ENCODE results near the gene DDX47.
"Not testable (repeated sequence)": the region's sequence is repeated elsewhere in the genome, so short reads cannot be mapped to it uniquely, and the experiment has no call there.

The DDX47 gene

GRCh38 chr12:12798480-12798879 lies 14.7 kb upstream of the DDX47 start:
- DNase-seq = no peak

- no peak for DNase-seq
Observed at GRCh38 chr12:12799163-12799920, 13.8 kb upstream of the DDX47 start.

- no peak for DNase-seq
Observed at GRCh38 chr12:12800406-12801180, 12.6 kb upstream of the DDX47 start.

- not testable (repeated sequence) for DNase-seq
Observed at GRCh38 chr12:12801656-12802055, 11.5 kb upstream of the DDX47 start.

- DNase-seq = peak; percentile 73
Observed at GRCh38 chr12:12803186-12803585, 10.0 kb upstream of the DDX47 start.

GRCh38 chr12:12804011-12804410 lies 9.1 kb upstream of the DDX47 start:
- no peak for DNase-seq

GRCh38 chr12:12804432-12804886 lies 8.7 kb upstream of the DDX47 start:
- DNase-seq = no peak

- DNase-seq = peak; percentile 8
Observed at GRCh38 chr12:12806784-12807516, 6.2 kb upstream of the DDX47 start.

- not testable (repeated sequence) for DNase-seq
Observed at GRCh38 chr12:12807517-12807903, 5.6 kb upstream of the DDX47 start.

- peak; percentile 76 for DNase-seq
Observed at GRCh38 chr12:12807970-12808702, 5.0 kb upstream of the DDX47 start.

- no peak for DNase-seq
Observed at GRCh38 chr12:12810553-12811021, 2.6 kb upstream of the DDX47 start.

GRCh38 chr12:12811343-12811742 lies 1.8 kb upstream of the DDX47 start:
- no peak for DNase-seq

GRCh38 chr12:12812174-12812573 lies 972 bp upstream of the DDX47 start:
- DNase-seq = no peak

GRCh38 chr12:12812618-12813119 lies 477 bp upstream of the DDX47 start:
- no peak for DNase-seq

GRCh38 chr12:12817616-12818015 lies 4.5 kb downstream of the DDX47 start:
- DNase-seq = no peak

GRCh38 chr12:12818701-12819100 lies 5.6 kb downstream of the DDX47 start:
- DNase-seq = no peak

- no peak for DNase-seq
Observed at GRCh38 chr12:12819221-12819620, 6.1 kb downstream of the DDX47 start.

- no peak for DNase-seq
Observed at GRCh38 chr12:12819752-12820311, 6.7 kb downstream of the DDX47 start.

- DNase-seq = not testable (repeated sequence)
Observed at GRCh38 chr12:12820376-12820775, 7.2 kb downstream of the DDX47 start.

GRCh38 chr12:12821975-12822374 lies 8.8 kb downstream of the DDX47 start:
- DNase-seq = no peak

GRCh38 chr12:12822886-12823285 lies 9.7 kb downstream of the DDX47 start:
- DNase-seq = no peak

GRCh38 chr12:12823300-12823699 lies 10.2 kb downstream of the DDX47 start:
- no peak for DNase-seq

All from CD4-positive, alpha-beta T cell treated with Interleukin-17A for 4 hours (primary cell).